Endothelial cell of umbilical vein (primary cell): ENCODE measurements around the gene TRIM47. TPM values are rescaled to one million over a fixed set of nuclear protein-coding genes. Genes with fewer than 3 reads are reported as not detected.

Experiments
- BruUV-seq: library from RNA; stranded (reverse); fragments of 400-500 nt; replicated peaks from 2 replicates; lab custom pipeline; 2021; lab: Mats Ljungman, UMichigan
- CTCF ChIA-PET: fragments of 300-600, 350-600 bp; sonication (Branson Sonifier 250); formaldehyde crosslinking; loops from one replicate; lab custom pipeline; 2021; ENCODE audit warnings: antibody characterized with exemption, inconsistent platforms; lab: Charles Lee
- POLR2A ChIA-PET: fragments of 300-600, 350-600 bp; sonication (Branson Sonifier 250); formaldehyde crosslinking; loops from one replicate; lab custom pipeline; 2021; ENCODE audit warnings: antibody characterized with exemption, inconsistent platforms; lab: Charles Lee
- DNase-seq: peaks from one replicate; pipeline ENCODE4 v3.0.0-alpha.2; 2011; ENCODE audit warnings: low read depth, low spot score
- FAIRE-seq: peaks from 2 replicates; lab custom pipeline; 2011; peaks lifted over from hg19 to GRCh38; lab: Jason Lieb, UNC
- H2AFZ ChIP-seq: 2 replicates; pipeline ENCODE4 v1.6.0; 2012; ENCODE audit warnings: low read depth, low read length, control low read depth, inconsistent platforms
- H3K27ac ChIP-seq: 2 replicates; pipeline ENCODE4 v1.5.1; 2011; ENCODE audit warnings: low read depth, mild to moderate bottlenecking, control low read depth, low read length, moderate library complexity; ENCODE audit not compliant: insufficient read depth
- H3K27me3 ChIP-seq, 2 experiments: 2 replicates each; pipeline versions ENCODE4 v1.6.0 to v1.6.1; 2011; ENCODE audit warnings: low read length in 2 of 2, mixed read lengths in 1 of 2; ENCODE audit not compliant: control insufficient read depth in 2 of 2, insufficient read depth in 2 of 2
- H3K36me3 ChIP-seq, 2 experiments: 2 replicates in 1 of 2; 3 replicates in 1 of 2; pipeline ENCODE4 v1.5.1; 2011; ENCODE audit warnings: low read length in 2 of 2, mild to moderate bottlenecking in 1 of 2, moderate library complexity in 1 of 2; ENCODE audit not compliant: control insufficient read depth in 2 of 2, insufficient read depth in 2 of 2; ENCODE audit errors: extremely low read depth in 1 of 2
- H3K4me1 ChIP-seq: 3 replicates; pipeline ENCODE4 v1.5.1; 2011; ENCODE audit warnings: mild to moderate bottlenecking, low read length; ENCODE audit not compliant: control insufficient read depth, insufficient read depth; ENCODE audit errors: extremely low read depth
- H3K4me2 ChIP-seq: 2 replicates; pipeline ENCODE4 v1.6.1; 2011; ENCODE audit warnings: low read length, control low read depth, mixed read lengths; ENCODE audit not compliant: insufficient read depth
- H3K4me3 ChIP-seq, 3 experiments: fragments of 200-600 bp in 1 of 3; sonication (generic), shearing (Covaris generic) in 1 of 3; replicated peaks in 1 of 3; 2 replicates each; pipeline ENCODE4 v1.5.1; 2011 to 2016; ENCODE audit warnings: control low read depth in 3 of 3, low read length in 3 of 3, mild to moderate bottlenecking in 2 of 3, inconsistent platforms in 1 of 3, low read depth in 1 of 3, moderate library complexity in 1 of 3; ENCODE audit not compliant: insufficient read depth in 1 of 3
- H3K79me2 ChIP-seq: 2 replicates; pipeline ENCODE4 v1.6.0; 2012; ENCODE audit warnings: low read length, inconsistent platforms; ENCODE audit not compliant: control insufficient read depth, insufficient read depth
- H3K9ac ChIP-seq: replicated peaks from 2 replicates; pipeline ENCODE3; 2011; ENCODE audit warnings: low read length, control low read depth; ENCODE audit not compliant: insufficient read depth; ENCODE audit errors: extremely low read depth
- H3K9me1 ChIP-seq: replicated peaks from 3 replicates; pipeline ENCODE4 v1.6.0; 2011; ENCODE audit warnings: mild to moderate bottlenecking, low read length; ENCODE audit not compliant: control insufficient read depth, insufficient read depth; ENCODE audit errors: extremely low read depth
- H3K9me3 ChIP-seq: replicated peaks from 2 replicates; pipeline ENCODE4 v1.5.1; 2012; ENCODE audit warnings: low read length, inconsistent platforms; ENCODE audit not compliant: control insufficient read depth, insufficient read depth
- H4K20me1 ChIP-seq: replicated peaks from 2 replicates; pipeline ENCODE3; 2011; ENCODE audit warnings: mild to moderate bottlenecking, low read length; ENCODE audit not compliant: control insufficient read depth, insufficient read depth; ENCODE audit errors: extremely low read depth
- EZH2 ChIP-seq: IDR thresholded peaks from 2 replicates; pipeline ENCODE4 v1.6.1; 2012; ENCODE audit warnings: borderline replicate concordance, low read depth, mild to moderate bottlenecking, moderate library complexity, low read length, inconsistent platforms; ENCODE audit not compliant: severe bottlenecking
- FOS ChIP-seq: IDR thresholded peaks from 2 replicates; pipeline ENCODE4 v1.6.1; 2011; ENCODE audit warnings: mild to moderate bottlenecking, low read length, moderate library complexity, borderline replicate concordance; ENCODE audit not compliant: insufficient read depth
- GATA2 ChIP-seq: IDR thresholded peaks from 2 replicates; pipeline ENCODE4 v1.7.0; 2011; ENCODE audit warnings: low read depth, mild to moderate bottlenecking, moderate library complexity, mixed read lengths, low read length; ENCODE audit not compliant: insufficient read length, insufficient read depth
- JUN ChIP-seq: IDR thresholded peaks from 2 replicates; pipeline ENCODE4 v1.6.1; 2011; ENCODE audit warnings: borderline replicate concordance, low read depth; ENCODE audit not compliant: insufficient read length, insufficient read depth
- MAX ChIP-seq: IDR thresholded peaks from 2 replicates; pipeline ENCODE4 v1.6.1; 2011; ENCODE audit not compliant: insufficient read depth, insufficient read length
- MYC ChIP-seq: IDR thresholded peaks from one replicate; pipeline ENCODE4 v1.6.1; 2011; ENCODE audit warnings: mild to moderate bottlenecking, low read depth, low read length
- POLR2A ChIP-seq: IDR thresholded peaks from 2 replicates; pipeline ENCODE4 v1.6.1; 2012; ENCODE audit warnings: low read depth, mild to moderate bottlenecking, control low read depth, low read length
- POLR2AphosphoS5 ChIP-seq: IDR thresholded peaks from 2 replicates; pipeline ENCODE4 v1.6.1; 2012; ENCODE audit warnings: low read depth, mild to moderate bottlenecking, control low read depth, low read length, moderate library complexity; ENCODE audit not compliant: insufficient read depth
- dilution Hi-C: fragments of 300-500 bp; cut with MboI; formaldehyde crosslinking; loops from one replicate; pipeline ENCODE4 v1.15.0; 2019; ENCODE audit warnings: low sequenced_read_pairs; ENCODE audit not compliant: extremely low pct_ligation_motif_present
- intact Hi-C: fragments of 100-400 bp; cut with micrococcal nuclease; formaldehyde crosslinking; loops from one replicate; pipeline ENCODE4 v1.10.0; 2022
- polyA plus RNA-seq, 4 experiments: library from polyadenylated mRNA; depleted of rRNA in 3 of 4; stranded (reverse) in 3 of 4; unstranded in 1 of 4; fragments of >200 nt; gene quantifications; 2 replicates each; pipeline versions ENCODE4 v1.2.1 to v1.2.3, GENCODE V29; 2011 to 2012; ENCODE audit warnings: missing spikeins in 1 of 4
- total RNA-seq: library from RNA; stranded (reverse); gene quantifications from 2 replicates; pipeline ENCODE4 v1.2.3, GENCODE V29; 2021
- TF ChIP-seq, protein P1 (sequence below), 2 donors: IDR thresholded peaks; 1 replicate in 1 of 2; 2 replicates in 1 of 2; pipeline ENCODE4 v1.5.1; 2011; ENCODE audit warnings: low read length in 2 of 2, mild to moderate bottlenecking in 2 of 2, moderate library complexity in 2 of 2, control low read depth in 1 of 2, inconsistent platforms in 1 of 2, low read depth in 1 of 2; ENCODE audit not compliant: insufficient read depth in 1 of 2; ENCODE audit errors: extremely low read depth in 1 of 2

TRIM47 gene
- total and polyA plus RNA-seq, 2 donors (not counting 3 experiments of a cell fraction or from before 2014, with no cell fraction given): 67.7 to 75.1 TPM

GRCh38 chr17:75904749-75905521, 26.6 kb upstream of the TRIM47 start, which contains the start of gene MRPL38:
Gene MRPL38, minus strand, starts transcription at chr17:75904884. Its CDS starts 9 bp downstream, at chr17:75904875.
- peak; percentile 92 for FAIRE-seq
- Histone ChIP-seq H3K9me1 (no peaks in the 10 kb centered on the region), H3K9me3 (no peaks in the 10 kb centered on the region), H3K27ac (peak within 1 kb of the TSS; percentile 74), H4K20me1 (no peaks in the 10 kb centered on the region), H3K4me2 (peak within 1 kb of the TSS; percentile 80), H3K36me3 (peaks cover 7 to 17% of the 10 kb centered on the region in 2 experiments), H2AFZ (peak within 1 kb of the TSS; percentile 94), H3K4me1 (peaks cover 14% of the 10 kb centered on the region), H3K79me2 (peaks cover 9% of the 10 kb centered on the region), H3K4me3 (peak within 1 kb of the TSS; percentile 61 to 90 (median 77)), H3K9ac (peak within 1 kb of the TSS; percentile 83), H3K27me3 (no peaks in the 10 kb centered on the region)
- CTCF ChIA-PET: interaction anchor here (0.8 to 3.6 kb wide), 23 partner anchors 9 to 469 kb away, joined by 3 to 95 read pairs (median 6); partner anchors contain the start of genes CDK3, EXOC7, FBF1 and TRIM65
- POLR2A ChIA-PET: interaction anchor here (0.8 to 1.3 kb wide), 3 partner anchors 10 to 125 kb away, joined by 3 to 7 read pairs (median 3); partner anchors contain the start of gene FBF1
- intact Hi-C loops: loop anchor here (1.0 to 2.0 kb wide), 6 partner anchors 28 to 363 kb away; partner anchors contain the start of genes ACOX1, FBF1 and TEN1
- DNase-seq: peak; percentile 96
- TF ChIP-seq MAX (peak; percentile 38), FOS (no peak), POLR2A (no peak), POLR2AphosphoS5 (peak; percentile 81), JUN (no peak), EZH2 (no peak), GATA2 (no peak), MYC (no peak)
- TF ChIP-seq, protein P1, sequence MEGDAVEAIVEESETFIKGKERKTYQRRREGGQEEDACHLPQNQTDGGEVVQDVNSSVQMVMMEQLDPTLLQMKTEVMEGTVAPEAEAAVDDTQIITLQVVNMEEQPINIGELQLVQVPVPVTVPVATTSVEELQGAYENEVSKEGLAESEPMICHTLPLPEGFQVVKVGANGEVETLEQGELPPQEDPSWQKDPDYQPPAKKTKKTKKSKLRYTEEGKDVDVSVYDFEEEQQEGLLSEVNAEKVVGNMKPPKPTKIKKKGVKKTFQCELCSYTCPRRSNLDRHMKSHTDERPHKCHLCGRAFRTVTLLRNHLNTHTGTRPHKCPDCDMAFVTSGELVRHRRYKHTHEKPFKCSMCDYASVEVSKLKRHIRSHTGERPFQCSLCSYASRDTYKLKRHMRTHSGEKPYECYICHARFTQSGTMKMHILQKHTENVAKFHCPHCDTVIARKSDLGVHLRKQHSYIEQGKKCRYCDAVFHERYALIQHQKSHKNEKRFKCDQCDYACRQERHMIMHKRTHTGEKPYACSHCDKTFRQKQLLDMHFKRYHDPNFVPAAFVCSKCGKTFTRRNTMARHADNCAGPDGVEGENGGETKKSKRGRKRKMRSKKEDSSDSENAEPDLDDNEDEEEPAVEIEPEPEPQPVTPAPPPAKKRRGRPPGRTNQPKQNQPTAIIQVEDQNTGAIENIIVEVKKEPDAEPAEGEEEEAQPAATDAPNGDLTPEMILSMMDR (IDR thresholded peaks at IDR 0.05; ENCODE audit: extremely low read depth in 1 of 2, insufficient read depth in 1 of 2, low read depth in 1 of 2, low read length in 2 of 2): peak; percentile 97 to 99
- BruUV-seq: TSS peak; percentile 58
- dilution Hi-C loops: no loop called here
